Eye (tissue), 1 donor: ENCODE results near the gene OPA3.
A peak's percentile ranks its signal among the peaks of the same experiment; 100 is the strongest.

Experiments
- DNase-seq: peaks from one replicate; pipeline ENCODE4 v3.0.0-alpha.2; 2015

Gene OPA3

DNA sequence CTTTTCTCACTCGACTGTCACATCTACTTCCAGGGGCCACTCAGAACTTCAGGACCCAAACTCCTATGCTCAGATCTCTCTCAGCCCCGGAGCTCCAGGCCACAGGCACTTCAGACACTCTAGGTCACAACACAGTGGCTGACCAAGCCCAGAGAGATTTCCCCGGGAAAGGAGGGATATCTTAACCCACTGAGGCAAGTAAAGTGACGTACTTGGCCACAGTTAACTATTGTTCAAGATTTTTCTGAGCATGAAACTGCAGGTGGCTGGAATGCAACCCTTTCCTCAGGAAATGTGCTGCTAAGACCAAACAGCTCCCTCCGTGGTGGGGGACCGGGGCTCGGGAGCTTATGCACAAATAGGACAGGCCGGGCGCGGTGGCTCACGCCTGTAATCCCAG lies 23.9 kb downstream of the OPA3 start:
- DNase-seq = no peak

GRCh38 chr19:45560038-45560437 lies 24.6 kb downstream of the OPA3 start:
- no peak for DNase-seq

DNA sequence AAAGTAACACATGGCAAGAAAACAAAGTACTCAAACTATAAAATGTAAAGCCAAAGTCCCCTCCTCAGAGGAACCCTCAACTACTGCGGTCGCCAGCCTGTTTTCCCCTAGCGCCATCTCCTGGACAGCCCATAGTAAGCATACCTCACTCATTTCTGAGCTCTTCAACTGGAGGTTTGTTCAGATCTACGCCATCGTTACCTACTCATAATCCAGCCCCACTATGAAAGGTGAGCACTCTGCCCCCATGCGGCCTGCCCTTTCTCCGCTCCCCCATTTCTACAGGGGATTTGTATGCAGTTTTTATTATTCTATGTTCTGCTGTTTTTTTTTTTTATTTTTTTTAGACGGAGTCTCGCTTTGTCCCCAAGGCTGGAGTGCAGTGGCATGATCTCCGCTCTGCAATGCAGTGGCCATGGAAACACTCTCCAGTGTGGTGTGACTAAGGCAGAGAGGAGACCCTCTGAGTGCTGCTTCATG lies 26.2 kb downstream of the OPA3 start:
- DNase-seq = peak; percentile 45

DNA sequence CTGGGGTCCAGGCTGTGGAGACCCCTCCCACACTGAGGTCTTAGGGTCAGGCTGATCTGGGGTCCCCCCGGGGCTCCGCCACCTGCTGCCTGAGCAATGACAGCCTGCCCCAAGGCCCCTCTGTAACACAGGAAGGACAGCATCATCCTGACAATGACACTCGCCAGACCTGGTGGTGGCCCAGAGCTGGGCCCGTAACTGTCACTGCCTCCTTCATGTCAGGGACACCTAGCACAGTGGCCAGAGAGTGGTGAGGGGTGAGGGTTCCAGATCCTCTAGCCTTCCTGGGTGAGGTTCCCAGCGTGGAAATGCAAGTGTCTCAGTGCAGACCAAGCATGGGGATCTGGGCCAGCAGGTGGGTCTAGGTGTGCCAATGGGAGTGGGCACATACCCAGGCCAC lies 27.8 kb downstream of the OPA3 start:
- no peak for DNase-seq

GRCh38 chr19:45554481-45554880 lies 30.1 kb downstream of the OPA3 start:
- DNase-seq = no peak

- DNase-seq = peak; percentile 34
Measured at GRCh38 chr19:45553464-45553863, 31.1 kb downstream of the OPA3 start.

DNA sequence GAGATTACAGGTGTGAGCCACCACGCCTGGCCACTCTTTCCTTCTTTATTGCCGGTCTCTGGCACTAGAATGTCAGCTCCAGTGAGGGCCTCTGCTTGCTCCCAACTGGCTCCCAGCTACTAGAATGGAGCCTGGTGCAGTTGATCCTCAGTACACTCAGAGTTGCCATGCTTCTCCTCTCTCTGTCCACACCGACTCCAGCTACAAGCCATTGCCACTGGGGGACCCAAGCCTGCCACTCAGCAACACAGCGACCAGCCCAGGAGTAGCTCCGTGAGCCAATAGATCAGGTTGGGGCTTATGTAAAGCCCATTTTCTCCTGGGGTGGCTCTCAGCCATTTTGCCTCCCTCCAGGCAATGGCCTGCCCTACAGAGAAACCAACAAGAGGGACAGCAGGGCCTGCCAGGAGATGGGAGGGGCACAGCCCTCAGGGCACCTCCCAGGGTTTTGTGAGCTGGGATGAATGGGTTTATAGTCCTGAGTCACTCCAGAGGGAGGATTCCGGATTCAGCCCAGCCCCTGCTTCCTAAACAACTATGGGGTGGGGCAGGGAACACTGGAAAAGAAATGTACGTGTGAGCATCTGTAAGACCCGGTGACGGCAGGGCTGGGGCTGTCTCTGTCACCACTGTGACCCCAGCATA lies 36.5 kb downstream of the OPA3 start:
- no peak for DNase-seq

- no peak for DNase-seq
Measured at GRCh38 chr19:45547211-45547770, 37.3 kb downstream of the OPA3 start.

- no peak for DNase-seq
Measured at GRCh38 chr19:45542234-45542668, 42.4 kb downstream of the OPA3 start.

DNA sequence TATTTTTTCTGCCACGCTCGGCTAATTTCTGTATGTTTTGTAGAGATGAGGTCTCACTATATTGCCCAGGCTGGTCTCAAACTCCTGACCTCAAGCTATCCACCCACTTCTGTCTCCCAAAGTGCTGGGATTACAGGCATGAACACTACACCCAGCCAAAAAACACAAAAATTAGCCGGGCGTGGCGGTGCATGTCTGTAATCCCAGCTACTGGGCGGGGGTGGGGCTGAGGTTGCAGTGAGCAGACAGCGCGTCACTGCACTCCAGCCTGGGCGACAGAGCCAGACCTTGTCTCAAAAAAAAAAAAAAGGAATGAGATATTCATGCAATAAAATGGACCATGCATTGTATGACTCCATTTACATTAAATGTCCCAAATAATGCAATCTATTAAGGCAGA lies 45.1 kb downstream of the OPA3 start:
- no peak for DNase-seq

GRCh38 chr19:45531349-45531748 lies 53.3 kb downstream of the OPA3 start:
- DNase-seq = no peak

DNA sequence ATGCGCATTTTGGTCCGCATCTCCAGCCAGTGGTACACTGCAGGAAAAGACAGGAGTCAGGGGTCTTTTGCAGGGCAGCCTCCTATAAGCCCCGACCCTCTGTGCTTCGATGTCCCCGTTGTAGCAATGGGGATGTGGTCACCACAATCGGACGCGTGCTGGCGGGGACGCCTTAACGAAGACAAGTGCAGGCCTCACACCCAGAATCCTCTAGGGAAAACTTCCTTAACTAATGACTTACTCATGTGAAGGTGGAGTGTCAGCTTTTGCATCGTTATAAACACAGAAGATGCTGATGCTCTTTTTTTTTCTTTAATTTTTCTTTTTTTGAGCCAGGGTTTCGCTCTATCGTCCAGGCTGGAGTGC lies 55.2 kb downstream of the OPA3 start:
- no peak for DNase-seq

DNA sequence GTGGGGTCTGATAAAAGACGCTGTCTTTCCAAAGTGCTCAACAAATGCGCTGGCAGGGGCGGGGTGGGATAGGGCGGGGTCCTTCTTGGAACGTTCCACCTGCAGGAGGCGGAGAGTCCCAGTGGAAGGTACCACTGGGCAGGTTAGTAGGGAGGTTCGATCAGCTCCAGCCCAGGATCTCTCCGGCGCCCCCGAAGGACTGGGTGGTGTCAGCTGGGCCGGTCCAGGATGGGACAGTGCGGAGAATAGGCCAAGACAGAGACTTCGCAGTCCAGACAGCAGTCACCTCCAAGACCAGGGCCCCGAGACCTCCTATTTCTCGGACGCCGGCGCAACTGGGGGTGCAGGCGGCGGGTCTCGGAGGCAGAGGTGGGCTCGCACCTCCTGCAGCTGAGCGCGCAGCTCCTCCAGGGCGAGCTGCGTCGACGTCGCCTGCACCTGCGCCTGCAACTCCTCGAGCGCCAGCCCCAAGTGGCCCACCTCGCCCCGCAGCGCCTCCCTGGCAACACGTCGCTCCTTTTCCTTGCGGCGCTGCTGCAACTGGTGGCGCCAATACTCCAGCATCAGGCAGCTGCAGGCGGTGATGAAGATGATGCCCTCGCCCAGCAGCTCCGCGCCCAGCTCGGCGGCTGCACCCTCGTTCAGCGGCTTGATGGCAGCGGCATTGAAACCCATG lies 55.7 kb downstream of the OPA3 start:
- peak; percentile 77 for DNase-seq

DNA sequence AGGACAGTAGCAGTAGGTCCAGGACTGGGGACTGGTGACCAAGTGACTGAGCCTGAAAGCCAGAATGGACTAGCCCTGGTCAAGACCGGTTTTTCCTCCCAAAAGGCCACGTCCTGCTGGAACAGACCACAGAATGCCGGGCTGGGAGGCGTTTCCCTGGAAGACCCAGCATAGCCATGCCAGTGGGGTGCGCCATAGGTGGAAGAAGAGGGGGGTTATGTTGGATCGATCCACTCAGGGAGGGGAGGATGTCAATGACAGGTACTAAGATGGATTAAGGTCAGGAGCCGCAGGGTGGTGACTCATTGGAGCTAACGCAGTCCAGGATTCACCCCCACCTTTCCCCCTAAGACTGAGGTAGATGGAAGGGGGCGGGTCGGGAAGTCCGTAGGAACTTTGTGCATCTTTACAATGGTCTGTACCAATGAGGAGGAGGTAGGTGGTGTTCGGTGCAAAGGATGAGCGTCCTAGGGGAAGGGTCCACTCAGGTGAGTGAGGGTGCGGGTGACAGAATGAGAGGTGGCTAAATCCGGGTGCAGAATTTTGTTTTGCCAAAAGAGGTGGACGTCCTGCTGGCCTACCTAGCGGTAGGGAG lies 56.4 kb downstream of the OPA3 start:
- DNase-seq = peak; percentile 26

DNA sequence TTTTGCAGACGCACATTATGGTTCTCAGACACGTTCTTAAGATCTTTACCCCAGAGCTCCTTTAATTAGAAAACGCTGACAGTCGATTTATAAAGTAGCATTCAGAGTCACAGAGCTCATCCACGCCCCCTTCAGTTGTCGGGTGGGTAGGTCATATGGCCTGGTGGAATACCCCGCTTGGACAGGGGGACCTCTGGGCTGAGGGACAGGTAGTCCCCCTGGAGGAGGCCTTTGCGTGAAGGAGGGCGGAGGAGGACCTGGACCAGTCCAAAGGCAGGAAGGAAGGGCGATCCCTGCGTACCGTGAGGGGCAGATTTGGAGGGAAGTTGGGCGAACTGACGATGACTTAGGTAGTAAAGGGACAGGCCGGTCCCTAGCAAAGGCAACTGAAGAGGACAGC lies 56.9 kb downstream of the OPA3 start:
- DNase-seq = no peak

DNA sequence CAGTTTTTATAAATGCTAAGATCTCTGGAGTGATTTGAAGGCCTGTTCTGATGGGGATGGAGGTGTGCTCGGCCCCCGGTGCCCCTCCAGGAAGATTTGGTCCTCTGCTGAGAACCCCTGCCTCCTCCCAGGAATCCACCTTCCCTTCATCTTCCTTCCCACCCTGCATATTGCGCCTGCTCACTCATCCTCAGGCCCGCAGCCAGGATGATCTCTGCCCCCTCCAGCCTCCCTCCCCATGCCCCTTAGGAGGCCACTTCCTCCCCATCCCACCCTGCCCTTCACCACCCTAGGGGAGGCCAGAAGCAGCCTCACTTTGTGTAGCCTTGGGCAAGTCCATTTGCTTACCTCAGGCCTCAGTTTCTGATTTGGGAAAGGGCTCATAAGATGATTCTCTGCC lies 57.6 kb downstream of the OPA3 start:
- DNase-seq = no peak

- peak; percentile 80 for DNase-seq
Measured at GRCh38 chr19:45526143-45526542, 58.5 kb downstream of the OPA3 start.

- no peak for DNase-seq
Measured at GRCh38 chr19:45524575-45525129, 60.0 kb downstream of the OPA3 start.

DNA sequence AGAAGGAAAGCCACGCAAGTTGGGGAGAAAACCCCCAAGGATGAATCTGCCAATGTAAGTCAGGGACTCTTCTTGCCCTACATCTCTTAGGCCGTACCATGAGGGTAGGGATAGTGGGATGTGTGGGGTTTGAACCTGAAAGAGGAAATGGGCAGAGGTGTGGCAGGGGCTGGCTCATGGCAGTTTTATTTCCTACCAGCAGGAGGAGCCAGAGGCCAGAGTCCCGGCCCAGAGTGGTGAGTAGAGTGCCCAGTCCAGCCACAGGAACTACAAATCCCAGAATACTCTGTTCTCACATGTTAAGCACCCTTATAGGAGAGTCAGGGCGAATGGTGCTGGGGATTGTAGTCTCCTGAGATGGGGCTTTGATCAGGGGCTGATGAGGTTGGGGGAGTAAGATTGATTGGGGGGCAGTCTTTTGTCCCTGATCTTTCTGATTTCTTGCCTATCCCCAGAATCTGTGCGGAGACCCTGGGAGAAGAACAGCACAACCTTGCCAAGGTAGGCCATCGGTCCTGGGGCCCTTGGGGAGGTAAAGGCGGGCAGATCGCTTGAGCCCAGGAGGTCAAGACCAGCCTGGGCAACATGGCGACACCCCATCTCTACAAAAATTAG lies 60.9 kb downstream of the OPA3 start:
- peak; percentile 94 for DNase-seq

- DNase-seq = no peak
Measured at GRCh38 chr19:45522010-45522941, 62.3 kb downstream of the OPA3 start.

- DNase-seq = no peak
Measured at GRCh38 chr19:45518469-45518826, 66.2 kb downstream of the OPA3 start.
